ENCODE data around the gene USP48.

USP48 gene

GRCh38 chr1:21750841-21751240 is 32.1 kb downstream of the USP48 start:
- Histone ChIP-seq H3K27me3 (ENCODE audit: insufficient read depth, low read depth, severe bottlenecking) (no peaks in the 10 kb centered on the region), H3K4me3 (ENCODE audit: low read depth, low read length) (no peak overlapping the region), H3K36me3 (peaks cover 67% of the 10 kb centered on the region), H3K9me3 (ENCODE audit: severe bottlenecking) (no peaks in the 10 kb centered on the region), H3K27ac (no peak overlapping the region)
- DNase-seq, result no peak
- TF ChIP-seq CTCF (IDR thresholded peaks at IDR 0.05; ENCODE audit: low read depth, low read length), result no peak

GRCh38 chr1:21749859-21750468 is 33.0 kb downstream of the USP48 start:
- Histone ChIP-seq H3K4me3 (ENCODE audit: low read depth, low read length) (no peak overlapping the region), H3K9me3 (ENCODE audit: severe bottlenecking) (no peaks in the 10 kb centered on the region), H3K27ac (no peak overlapping the region), H3K36me3 (peaks cover 64% of the 10 kb centered on the region), H3K27me3 (ENCODE audit: insufficient read depth, low read depth, severe bottlenecking) (no peaks in the 10 kb centered on the region)
- DNase-seq, result no peak
- no peak for TF ChIP-seq CTCF (IDR thresholded peaks at IDR 0.05; ENCODE audit: low read depth, low read length)

GRCh38 chr1:21749109-21749508 is 33.8 kb downstream of the USP48 start:
- Histone ChIP-seq H3K36me3 (peaks cover 58% of the 10 kb centered on the region), H3K27ac (no peak overlapping the region)
- no peak for DNase-seq

GRCh38 chr1:21743476-21743875 is 39.5 kb downstream of the USP48 start:
- H3K36me3 ChIP-seq, result peaks cover 24% of the 10 kb centered on the region
- TF ChIP-seq CTCF (IDR thresholded peaks at IDR 0.05; ENCODE audit: low read depth, low read length), result no peak
- H3K27ac ChIP-seq, result no peak overlapping the region

More at GRCh38 chr1:21749109-21749508, 33.8 kb downstream of the USP48 start:
- Histone ChIP-seq H3K4me3 (ENCODE audit: low read depth, low read length) (no peak overlapping the region), H3K27me3 (ENCODE audit: insufficient read depth, low read depth, severe bottlenecking) (no peaks in the 10 kb centered on the region), H3K9me3 (ENCODE audit: severe bottlenecking) (no peaks in the 10 kb centered on the region)
- TF ChIP-seq CTCF (IDR thresholded peaks at IDR 0.05; ENCODE audit: low read depth, low read length), result no peak

GRCh38 chr1:21742578-21742977 is 40.4 kb downstream of the USP48 start:
- DNase-seq, result no peak
- Histone ChIP-seq H3K36me3 (peaks cover 17% of the 10 kb centered on the region), H3K9me3 (ENCODE audit: severe bottlenecking) (no peaks in the 10 kb centered on the region), H3K27me3 (ENCODE audit: insufficient read depth, low read depth, severe bottlenecking) (no peaks in the 10 kb centered on the region), H3K27ac (no peak overlapping the region), H3K4me3 (ENCODE audit: low read depth, low read length) (no peak overlapping the region)
- TF ChIP-seq CTCF (IDR thresholded peaks at IDR 0.05; ENCODE audit: low read depth, low read length), result no peak

More at GRCh38 chr1:21743476-21743875, 39.5 kb downstream of the USP48 start:
- no peak for DNase-seq
- Histone ChIP-seq H3K4me3 (ENCODE audit: low read depth, low read length) (no peak overlapping the region), H3K9me3 (ENCODE audit: severe bottlenecking) (no peaks in the 10 kb centered on the region), H3K27me3 (ENCODE audit: insufficient read depth, low read depth, severe bottlenecking) (no peaks in the 10 kb centered on the region)

- TF ChIP-seq CTCF (IDR thresholded peaks at IDR 0.05; ENCODE audit: low read depth, low read length), result no peak
- H3K36me3 ChIP-seq, result peaks cover 11% of the 10 kb centered on the region
Observed at GRCh38 chr1:21741206-21741605, 41.7 kb downstream of the USP48 start.

More at GRCh38 chr1:21741206-21741605, 41.7 kb downstream of the USP48 start:
- no peak for DNase-seq
- H3K4me3 ChIP-seq (ENCODE audit: low read depth, low read length), result no peak overlapping the region
- no peaks in the 10 kb centered on the region for H3K9me3 ChIP-seq (ENCODE audit: severe bottlenecking)
- H3K27me3 ChIP-seq (ENCODE audit: insufficient read depth, low read depth, severe bottlenecking), result no peaks in the 10 kb centered on the region
- no peak overlapping the region for H3K27ac ChIP-seq
